ENCODE results near the gene COPE. TPM values are rescaled to one million over a fixed set of nuclear protein-coding genes. Genes with fewer than 3 reads are reported as not detected.

The COPE gene
- polyA plus RNA-seq, 1 donor from 2014 or later, result 397 TPM

DNA sequence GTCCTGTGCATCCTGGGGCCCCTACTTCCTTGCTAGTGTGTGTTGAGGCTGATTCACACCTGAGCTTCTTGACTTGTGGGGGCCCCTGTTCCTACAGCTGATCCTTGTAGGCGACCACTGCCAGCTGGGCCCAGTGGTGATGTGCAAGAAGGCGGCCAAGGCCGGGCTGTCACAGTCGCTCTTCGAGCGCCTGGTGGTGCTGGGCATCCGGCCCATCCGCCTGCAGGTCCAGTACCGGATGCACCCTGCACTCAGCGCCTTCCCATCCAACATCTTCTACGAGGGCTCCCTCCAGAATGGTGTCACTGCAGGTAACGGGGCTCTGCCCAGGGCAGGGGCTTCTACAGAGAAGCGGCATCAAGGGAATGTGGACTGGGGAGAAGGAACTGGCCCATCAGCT lies 62.0 kb downstream of the COPE start:
- H3K4me3 ChIP-seq (ENCODE audit: low read length), result no peak overlapping the region
- no peaks in the 10 kb centered on the region for H3K27me3 ChIP-seq (ENCODE audit: insufficient read depth, low read depth, low read length)
- no peaks in the 10 kb centered on the region for H3K36me3 ChIP-seq (ENCODE audit: insufficient read depth, low read length)
- H3F3A ChIP-seq (ENCODE audit: insufficient read depth, low read length, poor library complexity, severe bottlenecking), result no peaks in the 10 kb centered on the region
- no peaks in the 10 kb centered on the region for H4K20me1 ChIP-seq (ENCODE audit: insufficient read depth)
- TF ChIP-seq EZH2 (IDR thresholded peaks at IDR 0.05; ENCODE audit: borderline replicate concordance, insufficient read depth, low read length, poor library complexity, severe bottlenecking) (no peak), EP300 (conservative IDR thresholded peaks at IDR 0.05; ENCODE audit: poor library complexity, severe bottlenecking) (no peak)
- TF ChIP-seq, protein P1, sequence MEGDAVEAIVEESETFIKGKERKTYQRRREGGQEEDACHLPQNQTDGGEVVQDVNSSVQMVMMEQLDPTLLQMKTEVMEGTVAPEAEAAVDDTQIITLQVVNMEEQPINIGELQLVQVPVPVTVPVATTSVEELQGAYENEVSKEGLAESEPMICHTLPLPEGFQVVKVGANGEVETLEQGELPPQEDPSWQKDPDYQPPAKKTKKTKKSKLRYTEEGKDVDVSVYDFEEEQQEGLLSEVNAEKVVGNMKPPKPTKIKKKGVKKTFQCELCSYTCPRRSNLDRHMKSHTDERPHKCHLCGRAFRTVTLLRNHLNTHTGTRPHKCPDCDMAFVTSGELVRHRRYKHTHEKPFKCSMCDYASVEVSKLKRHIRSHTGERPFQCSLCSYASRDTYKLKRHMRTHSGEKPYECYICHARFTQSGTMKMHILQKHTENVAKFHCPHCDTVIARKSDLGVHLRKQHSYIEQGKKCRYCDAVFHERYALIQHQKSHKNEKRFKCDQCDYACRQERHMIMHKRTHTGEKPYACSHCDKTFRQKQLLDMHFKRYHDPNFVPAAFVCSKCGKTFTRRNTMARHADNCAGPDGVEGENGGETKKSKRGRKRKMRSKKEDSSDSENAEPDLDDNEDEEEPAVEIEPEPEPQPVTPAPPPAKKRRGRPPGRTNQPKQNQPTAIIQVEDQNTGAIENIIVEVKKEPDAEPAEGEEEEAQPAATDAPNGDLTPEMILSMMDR (IDR thresholded peaks at IDR 0.05; ENCODE audit: poor library complexity, severe bottlenecking), result no peak
- TF ChIP-seq, protein P2, sequence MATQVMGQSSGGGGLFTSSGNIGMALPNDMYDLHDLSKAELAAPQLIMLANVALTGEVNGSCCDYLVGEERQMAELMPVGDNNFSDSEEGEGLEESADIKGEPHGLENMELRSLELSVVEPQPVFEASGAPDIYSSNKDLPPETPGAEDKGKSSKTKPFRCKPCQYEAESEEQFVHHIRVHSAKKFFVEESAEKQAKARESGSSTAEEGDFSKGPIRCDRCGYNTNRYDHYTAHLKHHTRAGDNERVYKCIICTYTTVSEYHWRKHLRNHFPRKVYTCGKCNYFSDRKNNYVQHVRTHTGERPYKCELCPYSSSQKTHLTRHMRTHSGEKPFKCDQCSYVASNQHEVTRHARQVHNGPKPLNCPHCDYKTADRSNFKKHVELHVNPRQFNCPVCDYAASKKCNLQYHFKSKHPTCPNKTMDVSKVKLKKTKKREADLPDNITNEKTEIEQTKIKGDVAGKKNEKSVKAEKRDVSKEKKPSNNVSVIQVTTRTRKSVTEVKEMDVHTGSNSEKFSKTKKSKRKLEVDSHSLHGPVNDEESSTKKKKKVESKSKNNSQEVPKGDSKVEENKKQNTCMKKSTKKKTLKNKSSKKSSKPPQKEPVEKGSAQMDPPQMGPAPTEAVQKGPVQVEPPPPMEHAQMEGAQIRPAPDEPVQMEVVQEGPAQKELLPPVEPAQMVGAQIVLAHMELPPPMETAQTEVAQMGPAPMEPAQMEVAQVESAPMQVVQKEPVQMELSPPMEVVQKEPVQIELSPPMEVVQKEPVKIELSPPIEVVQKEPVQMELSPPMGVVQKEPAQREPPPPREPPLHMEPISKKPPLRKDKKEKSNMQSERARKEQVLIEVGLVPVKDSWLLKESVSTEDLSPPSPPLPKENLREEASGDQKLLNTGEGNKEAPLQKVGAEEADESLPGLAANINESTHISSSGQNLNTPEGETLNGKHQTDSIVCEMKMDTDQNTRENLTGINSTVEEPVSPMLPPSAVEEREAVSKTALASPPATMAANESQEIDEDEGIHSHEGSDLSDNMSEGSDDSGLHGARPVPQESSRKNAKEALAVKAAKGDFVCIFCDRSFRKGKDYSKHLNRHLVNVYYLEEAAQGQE (IDR thresholded peaks at IDR 0.05; ENCODE audit: borderline replicate concordance), result no peak
- no peak overlapping the region for H3K27ac ChIP-seq (ENCODE audit: low read length)
- H3K79me2 ChIP-seq (replicated peaks; ENCODE audit: insufficient read depth, low read length), result no peaks in the 10 kb centered on the region
- H2AFZ ChIP-seq (ENCODE audit: low read depth, low read length), result no peak overlapping the region
- no peak overlapping the region for H3K9ac ChIP-seq (ENCODE audit: low read length)
- H3K9me2 ChIP-seq (ENCODE audit: insufficient read depth, low read length), result no peaks in the 10 kb centered on the region
- no peak overlapping the region for H3K4me2 ChIP-seq (ENCODE audit: low read length)
- no peaks in the 10 kb centered on the region for H3K9me3 ChIP-seq (ENCODE audit: low read length)

DNA sequence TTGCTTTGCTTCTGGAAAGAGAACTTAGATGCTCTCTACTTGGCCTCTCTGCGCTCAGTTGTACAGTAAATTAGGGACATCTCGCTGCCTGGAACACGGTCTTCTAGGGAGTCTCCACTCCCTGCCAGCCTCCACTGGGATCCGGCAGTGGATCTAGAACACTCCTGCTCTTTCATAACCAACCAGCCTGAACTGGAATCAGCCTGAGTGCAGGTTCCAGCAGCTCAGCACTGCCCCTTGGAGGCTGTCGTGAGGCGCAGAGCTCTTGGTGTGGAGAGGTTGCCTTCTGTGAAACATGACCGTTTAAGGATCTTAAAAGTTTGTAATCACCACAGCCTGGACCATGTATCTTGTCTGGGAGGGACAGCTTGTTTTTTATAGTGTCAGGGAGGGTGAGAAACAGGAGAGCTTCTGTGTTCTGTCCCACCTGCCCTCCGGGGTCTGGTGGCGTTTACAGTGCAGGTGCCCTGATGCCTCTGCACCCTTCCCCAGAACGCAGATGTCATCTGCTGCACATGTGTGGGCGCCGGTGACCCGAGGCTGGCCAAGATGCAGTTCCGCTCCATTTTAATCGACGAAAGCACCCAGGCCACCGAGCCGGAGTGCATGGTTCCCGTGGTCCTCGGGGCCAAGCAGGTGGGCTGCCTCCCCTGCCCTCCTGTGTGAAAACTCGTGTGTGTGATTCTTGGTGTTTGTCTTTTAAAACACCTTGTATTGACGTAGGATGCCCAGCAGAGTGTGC lies 62.6 kb downstream of the COPE start:
- peak overlapping the region; percentile 53 for H3K9ac ChIP-seq (ENCODE audit: low read length)
- no peaks in the 10 kb centered on the region for H3K36me3 ChIP-seq (ENCODE audit: insufficient read depth, low read length)
- peak overlapping the region; percentile 70 for H3K27ac ChIP-seq (ENCODE audit: low read length)
- no peaks in the 10 kb centered on the region for H3K27me3 ChIP-seq (ENCODE audit: insufficient read depth, low read depth, low read length)
- no peaks in the 10 kb centered on the region for H3K9me3 ChIP-seq (ENCODE audit: low read length)
- TF ChIP-seq EP300 (conservative IDR thresholded peaks at IDR 0.05; ENCODE audit: poor library complexity, severe bottlenecking) (no peak), TAF1 (IDR thresholded peaks at IDR 0.05; ENCODE audit: low read depth) (no peak), RAD21 (conservative IDR thresholded peaks at IDR 0.05) (peak; percentile 72), POLR2AphosphoS5 (IDR thresholded peaks at IDR 0.05) (peak; percentile 54), SMC3 (conservative IDR thresholded peaks at IDR 0.05; ENCODE audit: poor library complexity) (peak; percentile 77), MXI1 (conservative IDR thresholded peaks at IDR 0.05; ENCODE audit: poor library complexity, severe bottlenecking) (no peak), EZH2 (IDR thresholded peaks at IDR 0.05; ENCODE audit: borderline replicate concordance, insufficient read depth, low read length, poor library complexity, severe bottlenecking) (no peak)
- TF ChIP-seq, protein P1 (IDR thresholded peaks at IDR 0.05; ENCODE audit: poor library complexity, severe bottlenecking), result peak; percentile 72
- TF ChIP-seq, protein P2 (IDR thresholded peaks at IDR 0.05; ENCODE audit: borderline replicate concordance), result no peak
- H3K79me2 ChIP-seq (replicated peaks; ENCODE audit: insufficient read depth, low read length), result no peaks in the 10 kb centered on the region
- no peak overlapping the region for H3K4me3 ChIP-seq (ENCODE audit: low read length)
- H2AFZ ChIP-seq (ENCODE audit: low read depth, low read length), result no peak overlapping the region
- no peaks in the 10 kb centered on the region for H4K20me1 ChIP-seq (ENCODE audit: insufficient read depth)
- no peak overlapping the region for H3K4me2 ChIP-seq (ENCODE audit: low read length)
- H3F3A ChIP-seq (ENCODE audit: insufficient read depth, low read length, poor library complexity, severe bottlenecking), result no peaks in the 10 kb centered on the region
- H3K9me2 ChIP-seq (ENCODE audit: insufficient read depth, low read length), result no peaks in the 10 kb centered on the region
